ENCODE data around the gene MYO5C.

GRCh38 chr15:52150043-52150825 lies 145.4 kb downstream of the MYO5C start:
- no peak for TF ChIP-seq GATA2 (IDR thresholded peaks at IDR 0.05; ENCODE audit: insufficient read depth, insufficient read length, low read depth, low read length)
- TF ChIP-seq, protein P1, sequence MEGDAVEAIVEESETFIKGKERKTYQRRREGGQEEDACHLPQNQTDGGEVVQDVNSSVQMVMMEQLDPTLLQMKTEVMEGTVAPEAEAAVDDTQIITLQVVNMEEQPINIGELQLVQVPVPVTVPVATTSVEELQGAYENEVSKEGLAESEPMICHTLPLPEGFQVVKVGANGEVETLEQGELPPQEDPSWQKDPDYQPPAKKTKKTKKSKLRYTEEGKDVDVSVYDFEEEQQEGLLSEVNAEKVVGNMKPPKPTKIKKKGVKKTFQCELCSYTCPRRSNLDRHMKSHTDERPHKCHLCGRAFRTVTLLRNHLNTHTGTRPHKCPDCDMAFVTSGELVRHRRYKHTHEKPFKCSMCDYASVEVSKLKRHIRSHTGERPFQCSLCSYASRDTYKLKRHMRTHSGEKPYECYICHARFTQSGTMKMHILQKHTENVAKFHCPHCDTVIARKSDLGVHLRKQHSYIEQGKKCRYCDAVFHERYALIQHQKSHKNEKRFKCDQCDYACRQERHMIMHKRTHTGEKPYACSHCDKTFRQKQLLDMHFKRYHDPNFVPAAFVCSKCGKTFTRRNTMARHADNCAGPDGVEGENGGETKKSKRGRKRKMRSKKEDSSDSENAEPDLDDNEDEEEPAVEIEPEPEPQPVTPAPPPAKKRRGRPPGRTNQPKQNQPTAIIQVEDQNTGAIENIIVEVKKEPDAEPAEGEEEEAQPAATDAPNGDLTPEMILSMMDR (IDR thresholded peaks at IDR 0.05; ENCODE audit: extremely low read depth in 1 of 2, insufficient read depth in 1 of 2, low read depth in 1 of 2, low read length in 2 of 2), result no peak
- TF ChIP-seq FOS (IDR thresholded peaks at IDR 0.05; ENCODE audit: borderline replicate concordance, insufficient read depth, low read length), result no peak
- no peak for TF ChIP-seq POLR2AphosphoS5 (IDR thresholded peaks at IDR 0.05; ENCODE audit: insufficient read depth, low read depth, low read length)
- no peak for TF ChIP-seq POLR2A (IDR thresholded peaks at IDR 0.05; ENCODE audit: low read depth, low read length)
- TF ChIP-seq EZH2 (IDR thresholded peaks at IDR 0.05; ENCODE audit: borderline replicate concordance, low read depth, low read length, severe bottlenecking), result no peak
- TF ChIP-seq MYC (IDR thresholded peaks at IDR 0.05; ENCODE audit: low read depth, low read length), result no peak
